Iris pigment epithelial cell (primary cell): ENCODE results near the gene PON3.

Experiments
- DNase-seq: peaks from one replicate; pipeline ENCODE4 v3.0.0-alpha.2; 2011; ENCODE audit warnings: low read depth

PON3 gene

DNA sequence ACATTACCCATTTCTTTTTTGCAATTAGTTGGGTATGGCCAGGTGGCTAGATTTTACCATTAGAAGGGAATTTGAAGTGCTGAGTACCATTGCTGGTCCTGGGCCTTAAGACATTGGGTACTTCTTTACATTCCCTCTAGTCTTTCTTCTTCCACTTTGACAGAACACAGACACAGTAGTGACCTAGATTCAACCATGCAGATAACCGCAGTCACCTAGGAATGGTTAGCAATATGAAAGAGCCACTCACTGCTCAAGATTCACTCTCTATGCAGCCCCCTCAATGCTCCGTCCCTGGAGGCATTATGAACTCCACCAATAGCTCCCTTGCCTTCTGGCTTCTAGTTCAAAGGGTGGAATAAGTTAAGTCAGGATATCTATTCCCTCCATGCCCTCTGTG lies 55.7 kb downstream of the PON3 start:
- no peak for DNase-seq

DNA sequence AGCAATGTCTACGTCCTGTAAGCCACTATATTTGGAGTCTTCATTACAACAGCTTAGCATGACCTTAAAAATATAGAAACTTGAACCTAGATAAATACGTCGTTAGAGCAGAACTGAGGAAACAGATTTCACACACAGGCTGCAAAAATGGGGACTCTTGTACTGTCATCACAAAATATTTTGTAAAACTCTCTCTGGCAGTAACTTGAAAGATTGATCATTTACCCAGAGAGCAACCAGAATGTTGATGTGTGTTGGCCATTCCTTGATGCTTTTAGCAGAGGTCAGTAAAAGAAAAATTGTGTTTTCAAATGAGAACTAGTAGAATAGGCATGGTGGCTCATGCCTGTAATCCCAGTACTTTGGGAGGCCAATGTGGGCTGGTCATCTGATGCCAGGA lies 57.3 kb downstream of the PON3 start:
- DNase-seq = no peak

DNA sequence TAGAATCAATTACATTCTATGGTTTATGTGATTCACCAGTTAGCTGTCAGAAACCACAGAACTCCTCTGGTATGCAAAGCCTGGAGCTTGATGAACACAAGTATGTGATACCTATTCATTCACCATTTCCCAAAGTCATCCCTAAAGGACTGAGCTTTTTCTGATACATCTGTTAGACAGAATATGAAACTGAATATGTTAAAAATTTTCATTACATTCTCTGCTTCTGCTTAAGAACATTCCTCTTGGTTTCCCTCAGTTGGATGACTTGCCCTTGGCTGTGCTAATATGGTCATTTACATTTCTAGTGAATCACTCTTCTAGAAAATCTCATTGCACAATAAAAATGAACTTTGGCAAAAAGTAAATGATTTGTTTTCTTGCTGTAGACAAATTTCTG lies 61.1 kb downstream of the PON3 start:
- peak; percentile 89 for DNase-seq

DNA sequence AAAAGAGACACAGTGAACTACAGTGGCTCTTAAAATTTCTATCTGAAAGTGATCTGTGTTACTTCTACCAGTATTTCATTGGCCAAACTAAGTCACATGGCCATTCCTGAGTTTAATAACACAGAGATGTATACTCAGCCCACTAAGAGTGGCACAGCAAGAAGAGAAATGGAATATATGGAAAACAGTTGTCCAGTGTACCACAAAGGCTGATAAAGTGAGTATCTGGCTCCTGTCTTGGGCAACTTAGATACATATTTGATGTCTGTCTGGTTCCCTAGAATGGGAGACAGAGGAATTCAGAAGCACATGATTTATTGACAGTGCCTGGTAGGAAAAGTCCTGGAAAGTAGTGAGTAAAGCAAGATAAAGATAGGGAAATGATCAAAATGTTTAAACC lies 61.7 kb downstream of the PON3 start:
- peak; percentile 16 for DNase-seq

DNA sequence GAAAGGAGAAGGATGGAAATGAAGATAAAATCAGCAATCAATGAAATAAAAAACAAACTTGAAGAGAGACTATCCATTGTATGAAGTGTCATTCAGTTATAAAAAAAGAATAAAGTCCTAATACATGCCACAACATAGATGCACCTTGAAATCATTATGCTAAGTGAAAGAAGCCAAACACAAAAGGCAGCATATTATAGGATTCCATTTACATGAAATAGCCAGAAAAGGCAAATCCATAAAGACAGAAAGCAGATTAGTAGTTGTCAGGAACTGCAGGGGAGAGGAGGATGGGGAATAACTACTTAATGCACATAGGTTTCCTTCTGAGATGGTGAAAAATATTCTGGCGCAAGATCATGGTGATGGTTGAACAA lies 65.2 kb downstream of the PON3 start:
- DNase-seq = no peak

DNA sequence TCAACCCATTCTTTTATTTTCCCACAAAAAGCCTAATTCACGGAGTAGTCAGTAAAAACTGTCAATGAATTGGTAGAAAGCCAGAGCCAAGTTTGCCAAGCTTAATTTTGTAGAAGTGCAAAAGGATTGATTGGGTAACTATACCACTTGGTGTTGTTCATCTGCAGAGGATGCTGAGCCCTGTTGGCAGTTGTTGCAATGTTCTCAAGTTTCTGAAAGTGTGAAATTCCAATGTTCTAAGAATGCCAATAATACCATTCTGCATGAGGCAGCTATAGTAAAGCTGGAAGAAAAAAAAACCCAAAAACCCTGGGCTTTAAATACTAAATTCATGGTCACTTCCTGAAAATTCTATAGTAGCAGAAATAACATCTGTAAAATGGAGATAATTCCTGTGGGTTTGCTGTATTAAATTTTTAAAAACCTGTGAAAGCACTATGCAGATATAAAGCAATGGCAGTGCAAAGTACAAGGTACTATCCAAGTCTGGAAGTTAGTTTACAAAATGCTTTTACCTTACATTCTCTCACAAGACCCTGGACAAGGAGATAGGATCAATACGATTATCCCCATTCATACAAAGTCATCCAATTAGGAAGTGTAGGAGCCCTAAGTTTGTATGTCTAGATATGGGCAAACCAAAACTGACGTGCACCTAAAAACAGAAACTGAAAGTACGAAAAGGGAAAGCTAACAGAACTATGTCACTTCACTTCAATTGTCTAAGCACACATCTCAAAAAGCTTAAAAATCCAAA lies 65.8 kb downstream of the PON3 start:
- DNase-seq = no peak

DNA sequence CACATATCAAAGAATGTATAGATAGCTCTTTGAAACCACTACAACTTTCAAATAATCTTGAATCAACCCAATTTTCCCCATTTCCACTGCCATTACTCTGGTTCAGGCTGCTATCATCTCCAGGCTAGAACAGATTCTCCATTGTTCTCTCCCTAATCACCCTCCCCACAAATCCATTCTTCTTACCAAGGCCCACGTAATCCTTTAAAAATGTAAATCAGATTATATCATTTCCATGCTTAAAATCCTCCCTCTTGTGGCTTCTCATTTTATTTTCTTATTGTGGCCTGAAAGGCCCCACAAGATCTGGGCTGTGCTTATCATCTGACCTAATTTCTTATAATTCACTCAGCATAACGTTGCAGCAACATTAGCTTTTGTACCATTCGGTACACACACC lies 68.8 kb downstream of the PON3 start:
- DNase-seq = no peak

DNA sequence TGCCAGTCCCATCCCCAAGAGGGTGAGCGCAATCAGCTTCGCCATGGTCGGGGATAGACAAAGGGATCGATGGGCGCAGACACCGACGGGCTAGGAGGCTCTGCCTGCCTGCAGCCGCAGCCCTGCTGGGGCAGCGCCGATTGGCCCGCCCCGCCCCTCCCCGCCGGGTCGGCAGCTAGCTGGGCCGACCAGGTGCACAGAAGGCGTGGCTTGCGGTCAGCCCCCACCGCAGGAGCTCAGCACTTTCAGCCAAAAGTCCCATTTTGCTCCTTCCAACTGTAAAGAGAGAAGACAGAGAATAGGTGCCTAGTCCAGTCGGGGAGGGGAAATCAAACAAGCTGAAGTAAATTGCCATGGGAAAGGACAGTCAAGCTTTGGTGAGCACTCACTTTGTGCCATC lies 71.7 kb downstream of the PON3 start, which contains the start of gene PON1:
PON1 (minus strand) TSS at position 102 of the 400 bp plus-strand sequence; CDS start at position 45, 57 bp downstream.
- DNase-seq = no peak

DNA sequence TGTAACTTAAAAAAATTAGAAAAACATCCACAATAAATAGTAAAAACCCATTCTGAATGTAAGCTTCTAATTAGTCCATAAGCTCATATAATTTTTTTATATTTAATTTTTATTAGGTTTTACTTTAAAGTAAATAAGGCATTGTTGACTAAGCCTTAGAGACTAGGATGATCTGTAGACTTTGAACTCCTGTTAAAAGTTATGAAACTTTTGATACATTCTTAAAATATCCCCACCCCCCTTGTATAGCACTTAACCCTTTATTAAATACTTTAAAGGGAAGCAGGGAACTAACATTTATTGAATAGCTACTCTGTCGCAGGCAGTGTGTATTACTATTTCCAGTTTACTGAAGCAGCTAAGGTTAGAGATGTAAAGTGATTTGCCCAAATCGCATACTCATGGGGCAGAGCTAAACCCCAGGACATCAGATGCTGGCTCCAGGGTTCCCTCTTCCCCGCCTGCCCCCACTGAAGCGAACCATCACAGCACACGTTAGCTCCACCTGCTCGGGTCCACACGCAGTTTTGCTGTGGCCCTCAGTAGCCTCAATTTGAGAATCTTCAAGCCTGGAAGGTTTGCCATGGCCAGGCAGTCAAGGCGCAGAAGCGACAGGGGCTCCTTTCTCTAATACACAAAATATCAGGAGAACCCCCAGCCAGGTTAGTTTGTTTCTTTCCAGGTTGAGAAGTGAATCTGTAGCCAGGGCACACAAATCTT lies 72.6 kb downstream of the PON3 start:
- DNase-seq = no peak

DNA sequence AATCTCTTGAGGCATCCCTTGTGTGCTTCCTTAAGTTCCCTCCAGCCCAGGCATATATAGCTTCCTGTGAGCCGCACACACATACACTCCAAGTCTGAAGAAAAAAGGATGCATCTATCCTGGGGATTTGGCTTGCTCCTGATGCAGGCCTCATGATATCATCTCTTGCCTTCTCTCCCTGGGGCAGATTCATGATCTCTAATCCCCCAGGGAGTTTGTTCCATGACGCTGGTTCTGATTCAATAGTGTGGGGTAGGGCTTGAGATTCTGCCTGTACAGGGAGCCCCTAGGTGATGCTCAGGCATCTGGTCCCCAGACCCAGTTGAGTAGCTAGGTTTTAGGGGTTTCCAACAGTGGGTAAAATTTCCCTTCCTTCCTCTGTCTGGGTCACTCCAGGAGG lies 73.3 kb downstream of the PON3 start:
- DNase-seq = no peak

DNA sequence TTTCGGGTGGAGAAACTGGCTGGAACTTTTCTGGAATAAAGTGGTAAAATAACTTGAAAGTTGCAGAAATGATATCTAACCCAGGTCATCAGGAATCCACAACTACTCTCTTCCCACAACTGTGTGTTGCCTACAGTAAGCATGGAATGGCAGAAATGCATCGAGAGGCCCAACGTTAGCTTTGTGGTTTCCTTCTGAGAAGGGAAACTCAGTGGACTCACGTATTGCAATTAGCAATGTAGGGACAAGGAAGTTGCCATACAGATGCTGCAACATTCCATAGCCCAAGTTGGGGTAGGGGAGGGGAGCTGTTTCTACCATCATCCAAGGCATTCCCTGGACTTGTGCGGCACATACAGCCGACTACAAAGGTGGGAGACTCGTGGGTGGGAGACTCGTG lies 73.8 kb downstream of the PON3 start:
- DNase-seq = no peak

DNA sequence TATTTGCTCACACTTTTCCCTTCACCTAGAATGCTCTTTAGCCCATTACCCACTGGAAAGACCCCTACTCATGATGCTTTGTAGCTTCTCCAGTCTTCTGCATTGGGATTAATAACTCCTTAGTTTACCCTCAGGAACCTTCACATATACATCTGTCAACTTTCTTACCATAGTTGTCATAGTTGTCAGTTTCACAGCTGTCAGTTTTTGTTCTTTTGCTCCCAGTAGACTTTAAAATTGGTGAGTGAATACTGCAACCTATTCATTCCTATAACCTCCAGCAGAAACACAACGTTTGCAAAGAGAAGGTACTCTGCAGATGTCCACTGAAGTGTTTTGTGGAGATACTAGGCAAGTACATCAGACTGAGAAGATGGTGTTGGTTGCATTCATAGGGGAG lies 74.5 kb downstream of the PON3 start:
- DNase-seq = no peak

DNA sequence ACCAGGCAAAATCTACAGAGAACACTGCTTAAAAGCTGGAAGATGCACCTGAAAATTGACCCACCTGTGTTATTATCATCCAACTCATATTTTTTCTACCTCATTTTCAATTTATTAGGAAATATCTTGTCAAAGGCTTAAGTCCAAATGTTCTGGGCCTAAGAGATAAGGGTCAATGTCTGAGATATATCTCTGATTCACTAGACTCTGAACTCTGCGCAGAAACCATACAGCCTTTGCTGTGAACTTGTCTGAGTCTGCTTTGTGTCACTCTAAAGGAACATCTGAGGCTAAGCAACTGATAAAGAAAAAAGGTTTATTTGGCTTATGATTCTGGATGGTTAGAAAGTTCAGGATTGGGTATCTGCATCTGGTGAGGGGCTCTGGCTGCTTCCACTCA lies 75.5 kb downstream of the PON3 start:
- no peak for DNase-seq

DNA sequence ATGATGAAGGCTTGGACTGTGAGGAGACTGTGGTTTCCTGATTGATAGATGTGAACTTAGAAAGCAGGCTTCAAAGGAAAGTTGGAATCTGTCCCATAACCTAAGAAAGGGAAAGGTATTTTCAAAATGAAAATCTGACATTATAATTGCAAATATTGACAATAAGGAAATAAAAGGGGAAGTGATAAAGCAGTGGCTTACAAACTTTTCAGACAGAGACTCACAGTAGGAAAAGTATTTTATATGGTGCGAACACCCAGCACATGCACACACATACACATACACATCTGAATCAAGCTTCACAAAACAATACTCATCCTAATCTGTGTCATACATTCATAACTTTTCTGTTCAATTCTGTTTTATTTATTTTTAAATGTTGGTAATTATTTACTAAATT lies 76.6 kb downstream of the PON3 start:
- DNase-seq = no peak

DNA sequence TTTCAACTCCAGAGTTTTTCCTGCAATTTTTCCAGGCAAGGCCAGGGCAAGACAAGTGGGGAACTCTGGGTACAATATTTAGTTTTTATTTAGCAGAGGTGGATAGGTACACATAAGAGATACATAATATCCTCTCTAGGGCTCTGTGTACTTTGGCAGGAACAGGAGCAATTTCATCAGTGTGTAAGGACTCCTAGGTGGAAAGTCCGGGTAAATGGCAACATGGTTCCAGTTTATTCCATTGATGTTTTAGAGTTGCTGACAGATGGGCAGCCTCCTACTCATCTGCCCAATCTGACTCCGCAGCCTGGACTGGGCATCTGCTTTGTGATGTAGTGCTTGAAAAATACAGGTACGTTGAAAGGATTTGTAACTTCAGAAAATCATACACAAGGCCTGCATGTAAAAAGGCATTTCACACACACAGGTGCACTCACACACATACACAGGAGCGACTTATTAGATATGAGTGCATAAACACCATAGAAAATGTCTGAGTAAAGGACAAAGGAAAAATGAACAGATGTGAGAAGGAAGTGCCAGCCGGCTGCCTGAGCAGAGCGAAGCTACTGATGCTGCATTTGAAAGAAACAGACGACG lies 77.6 kb downstream of the PON3 start:
- no peak for DNase-seq

DNA sequence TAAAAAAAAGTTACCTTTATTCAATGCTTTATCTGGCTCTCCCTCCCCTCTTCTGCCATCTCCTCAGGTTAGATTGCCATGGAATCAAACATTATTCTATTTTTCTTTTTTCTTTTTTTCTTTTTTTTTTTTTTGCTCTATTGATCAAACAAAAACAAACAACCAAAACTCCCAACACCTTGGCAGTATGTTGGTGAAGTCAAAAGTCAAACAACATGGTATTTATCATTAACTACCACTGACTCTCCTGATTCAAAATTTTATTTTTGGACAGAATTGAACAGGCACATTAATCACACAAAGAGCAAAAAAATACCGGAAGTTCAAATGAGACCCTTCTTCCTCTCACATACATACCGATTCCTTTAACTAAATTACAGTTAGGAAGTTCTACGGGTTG lies 78.2 kb downstream of the PON3 start:
- no peak for DNase-seq

DNA sequence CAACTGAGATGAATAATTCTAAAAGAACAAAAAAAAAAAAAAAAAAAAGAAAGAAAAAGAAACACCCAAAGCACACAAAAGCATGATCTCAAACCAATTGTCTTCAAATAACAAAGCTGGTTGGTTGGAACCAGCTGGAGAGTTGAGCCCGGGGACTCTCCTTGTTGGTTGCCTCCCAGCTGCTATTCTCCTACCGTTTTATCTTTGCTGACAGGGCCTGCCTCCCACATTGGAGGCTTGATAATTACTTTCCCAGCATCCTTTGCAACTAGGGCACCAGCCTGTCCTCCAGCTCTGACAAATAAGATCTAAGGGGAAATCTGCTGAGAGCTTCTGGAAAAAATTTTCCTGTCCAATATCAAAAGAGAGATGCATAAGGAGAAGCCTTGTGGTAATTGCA lies 78.6 kb downstream of the PON3 start:
- DNase-seq = no peak

DNA sequence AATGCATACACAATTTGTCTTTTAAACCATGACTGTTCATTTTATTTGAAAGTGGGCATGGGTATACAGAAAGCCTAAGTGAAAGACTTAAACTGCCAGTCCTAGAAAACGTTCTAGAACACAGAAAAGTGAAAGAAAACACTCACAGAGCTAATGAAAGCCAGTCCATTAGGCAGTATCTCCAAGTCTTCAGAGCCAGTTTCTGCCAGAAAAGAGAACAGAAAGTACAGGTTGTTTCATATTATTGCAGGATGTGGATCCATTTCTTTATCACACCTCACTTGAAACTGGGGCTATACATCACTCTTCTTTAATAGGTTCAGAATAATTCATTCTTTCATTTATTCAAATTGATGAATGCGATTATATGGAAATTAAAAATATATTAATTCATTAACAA lies 79.6 kb downstream of the PON3 start:
- DNase-seq = no peak

DNA sequence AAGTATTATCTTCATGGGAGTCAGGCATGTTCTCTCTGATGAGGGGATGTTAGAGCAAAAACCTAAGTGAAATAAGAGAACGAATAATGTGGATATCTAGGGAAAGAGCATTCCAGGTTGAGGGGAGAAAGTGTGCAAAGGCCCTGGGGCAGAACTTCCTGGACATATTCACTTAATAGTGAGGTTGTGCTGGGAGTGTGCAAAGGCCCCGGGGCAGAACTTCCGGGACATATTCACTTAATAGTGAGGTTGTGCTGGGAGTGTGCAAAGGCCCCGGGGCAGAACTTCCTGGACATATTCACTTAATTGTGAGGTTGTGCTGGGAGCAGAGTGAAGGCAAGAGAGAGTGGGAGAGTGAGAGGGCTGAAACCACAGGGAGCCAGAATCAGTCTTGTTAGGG lies 83.6 kb downstream of the PON3 start:
- DNase-seq = no peak

DNA sequence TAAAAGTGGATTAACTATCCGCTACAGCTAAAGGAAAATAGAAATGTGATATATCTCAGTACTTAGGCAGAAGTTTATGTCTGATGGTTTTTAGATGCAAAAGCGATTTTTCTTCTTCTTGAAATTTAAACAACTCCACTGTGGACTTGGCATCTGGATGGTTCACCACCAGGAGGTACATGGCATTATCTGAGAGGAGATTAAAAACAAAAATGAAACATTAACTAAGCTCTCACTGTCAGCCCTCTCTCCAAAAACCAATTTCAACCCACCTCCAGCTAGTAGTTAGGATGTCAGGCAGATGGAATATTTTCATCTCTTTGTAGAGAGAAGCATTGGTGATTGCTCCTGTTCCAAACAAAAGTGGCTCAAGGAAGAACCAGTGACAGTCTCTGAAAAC lies 84.8 kb downstream of the PON3 start:
- no peak for DNase-seq

DNA sequence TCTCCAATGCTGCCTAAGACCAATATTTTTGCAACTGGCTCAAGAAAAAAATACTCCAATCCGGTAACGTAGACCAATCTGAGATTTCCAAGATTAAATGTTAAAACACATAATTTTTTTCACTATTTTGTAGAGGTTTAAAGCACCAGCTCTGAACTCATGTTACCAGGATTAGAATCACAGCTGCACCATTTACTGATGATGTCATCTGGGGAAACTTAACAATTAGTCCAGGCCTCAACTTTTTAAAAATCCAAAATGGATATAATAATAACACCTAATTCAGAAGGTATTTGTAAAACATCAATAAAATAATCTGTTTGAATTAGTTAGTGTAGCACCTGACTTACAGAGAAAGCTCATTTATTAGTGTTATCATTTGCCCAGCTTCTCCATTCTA lies 86.2 kb downstream of the PON3 start:
- DNase-seq = no peak
